ENCODE results near the gene EXOC3.

Gene EXOC3

GRCh38 chr5:488744-489688 is 46.0 kb downstream of the EXOC3 start:
- FAIRE-seq (no peak), DNase-seq (ENCODE audit: insufficient read length) (no peak)
- no peak for TF ChIP-seq POLR2A (IDR thresholded peaks at IDR 0.05; ENCODE audit: low read depth, low read length)
- no peak for TF ChIP-seq TAF1 (IDR thresholded peaks at IDR 0.05; ENCODE audit: borderline replicate concordance, low read depth, low read length)
- TF ChIP-seq POLR2AphosphoS5 (IDR thresholded peaks at IDR 0.05; ENCODE audit: low read depth, low read length) = no peak

GRCh38 chr5:489689-490080 is 46.7 kb downstream of the EXOC3 start:
- TF ChIP-seq POLR2AphosphoS5 (IDR thresholded peaks at IDR 0.05; ENCODE audit: low read depth, low read length) = no peak
- TF ChIP-seq TAF1 (IDR thresholded peaks at IDR 0.05; ENCODE audit: borderline replicate concordance, low read depth, low read length) = no peak
- TF ChIP-seq POLR2A (IDR thresholded peaks at IDR 0.05; ENCODE audit: low read depth, low read length) = no peak

GRCh38 chr5:490116-491106 is 47.4 kb downstream of the EXOC3 start:
- DNase-seq (ENCODE audit: insufficient read length) = no peak
- no peak for TF ChIP-seq POLR2AphosphoS5 (IDR thresholded peaks at IDR 0.05; ENCODE audit: low read depth, low read length)
- TF ChIP-seq POLR2A (IDR thresholded peaks at IDR 0.05; ENCODE audit: low read depth, low read length) = no peak
- TF ChIP-seq TAF1 (IDR thresholded peaks at IDR 0.05; ENCODE audit: borderline replicate concordance, low read depth, low read length) = no peak
- FAIRE-seq = no peak

More at GRCh38 chr5:489689-490080, 46.7 kb downstream of the EXOC3 start:
- no peak for FAIRE-seq
- no peak for DNase-seq (ENCODE audit: insufficient read length)

- TF ChIP-seq POLR2AphosphoS5 (IDR thresholded peaks at IDR 0.05; ENCODE audit: low read depth, low read length) = no peak
- no peak for TF ChIP-seq POLR2A (IDR thresholded peaks at IDR 0.05; ENCODE audit: low read depth, low read length)
- DNase-seq (ENCODE audit: insufficient read length) (no peak), FAIRE-seq (no peak)
These were observed 48.3 kb downstream of the EXOC3 start for GRCh38 chr5:491119-491855.

- FAIRE-seq = no peak
- TF ChIP-seq POLR2A (IDR thresholded peaks at IDR 0.05; ENCODE audit: low read depth, low read length) (no peak), TAF1 (IDR thresholded peaks at IDR 0.05; ENCODE audit: borderline replicate concordance, low read depth, low read length) (no peak), POLR2AphosphoS5 (IDR thresholded peaks at IDR 0.05; ENCODE audit: low read depth, low read length) (no peak)
- DNase-seq (ENCODE audit: insufficient read length) = no peak
These were observed 48.8 kb downstream of the EXOC3 start for GRCh38 chr5:491856-492155.

- DNase-seq (ENCODE audit: insufficient read length) (no peak), FAIRE-seq (no peak)
- TF ChIP-seq POLR2A (IDR thresholded peaks at IDR 0.05; ENCODE audit: low read depth, low read length) = no peak
- no peak for TF ChIP-seq POLR2AphosphoS5 (IDR thresholded peaks at IDR 0.05; ENCODE audit: low read depth, low read length)
- TF ChIP-seq TAF1 (IDR thresholded peaks at IDR 0.05; ENCODE audit: borderline replicate concordance, low read depth, low read length) = no peak
These were observed 49.4 kb downstream of the EXOC3 start for GRCh38 chr5:492314-492893.

GRCh38 chr5:493119-493701 is 50.2 kb downstream of the EXOC3 start:
- DNase-seq (ENCODE audit: insufficient read length) = no peak
- no peak for TF ChIP-seq POLR2AphosphoS5 (IDR thresholded peaks at IDR 0.05; ENCODE audit: low read depth, low read length)
- TF ChIP-seq POLR2A (IDR thresholded peaks at IDR 0.05; ENCODE audit: low read depth, low read length) = no peak
- no peak for TF ChIP-seq TAF1 (IDR thresholded peaks at IDR 0.05; ENCODE audit: borderline replicate concordance, low read depth, low read length)

GRCh38 chr5:493758-494157 is 50.8 kb downstream of the EXOC3 start:
- DNase-seq (ENCODE audit: insufficient read length) = no peak
- no peak for FAIRE-seq
- TF ChIP-seq POLR2AphosphoS5 (IDR thresholded peaks at IDR 0.05; ENCODE audit: low read depth, low read length) = no peak

More at GRCh38 chr5:493119-493701, 50.2 kb downstream of the EXOC3 start:
- no peak for FAIRE-seq

- FAIRE-seq = no peak
- TF ChIP-seq POLR2AphosphoS5 (IDR thresholded peaks at IDR 0.05; ENCODE audit: low read depth, low read length) (no peak), TAF1 (IDR thresholded peaks at IDR 0.05; ENCODE audit: borderline replicate concordance, low read depth, low read length) (no peak), POLR2A (IDR thresholded peaks at IDR 0.05; ENCODE audit: low read depth, low read length) (no peak)
- DNase-seq (ENCODE audit: insufficient read length) = no peak
These were observed 51.8 kb downstream of the EXOC3 start for GRCh38 chr5:494667-495255.

- no peak for DNase-seq (ENCODE audit: insufficient read length)
- TF ChIP-seq TAF1 (IDR thresholded peaks at IDR 0.05; ENCODE audit: borderline replicate concordance, low read depth, low read length) = no peak
- no peak for TF ChIP-seq POLR2A (IDR thresholded peaks at IDR 0.05; ENCODE audit: low read depth, low read length)
- TF ChIP-seq POLR2AphosphoS5 (IDR thresholded peaks at IDR 0.05; ENCODE audit: low read depth, low read length) = no peak
- no peak for FAIRE-seq
These were observed 53.1 kb downstream of the EXOC3 start for GRCh38 chr5:496028-496427.
